Ectodermal cell (in vitro differentiated cells): ENCODE results near the gene ZNF839.

ENCODE experiments used
- H3K27ac ChIP-seq: 2 replicates; pipeline ENCODE4 v1.7.0; 2013; ENCODE audit warnings: mild to moderate bottlenecking, low read depth, low read length; ENCODE audit not compliant: insufficient read depth, poor library complexity, severe bottlenecking
- H3K27me3 ChIP-seq: 2 replicates; pipeline ENCODE4 v1.7.0; 2013; ENCODE audit warnings: mild to moderate bottlenecking, low read length; ENCODE audit not compliant: insufficient read depth, control insufficient read depth, poor library complexity, severe bottlenecking
- H3K36me3 ChIP-seq: one replicate; pipeline ENCODE4 v1.7.0; 2013; ENCODE audit warnings: low read length; ENCODE audit not compliant: control insufficient read depth, insufficient read depth
- H3K4me1 ChIP-seq: one replicate; pipeline ENCODE4 v1.7.0; 2013; ENCODE audit warnings: low read length; ENCODE audit not compliant: control insufficient read depth, insufficient read depth
- H3K4me3 ChIP-seq: 2 replicates; pipeline ENCODE4 v1.7.0; 2013; ENCODE audit warnings: low read depth, low read length, control low read depth; ENCODE audit not compliant: insufficient read depth
- H3K9me3 ChIP-seq: 2 replicates; pipeline ENCODE4 v1.7.0; 2013; ENCODE audit warnings: mild to moderate bottlenecking, low read length, moderate library complexity; ENCODE audit not compliant: control insufficient read depth
- WGBS, 2 experiments: methylation state at CpG; one replicate each; pipeline ENCODE4 v1.1.7; 2013; ENCODE audit warnings: missing lambda C conversion rate in 2 of 2; 5-methylcytosine and 5-hydroxymethylcytosine counted together

The ZNF839 gene

GRCh38 chr14:102373110-102373509 is 53.6 kb downstream of the ZNF839 start:
- H3K4me1 ChIP-seq: no peaks in the 10 kb centered on the region
- H3K9me3 ChIP-seq: no peaks in the 10 kb centered on the region
- H3K27me3 ChIP-seq: no peaks in the 10 kb centered on the region
- no peak overlapping the region for H3K27ac ChIP-seq
- H3K36me3 ChIP-seq: no peaks in the 10 kb centered on the region
- H3K4me3 ChIP-seq: no peak overlapping the region
- WGBS, 2 experiments: 83% methylated on average over 3 of the region's 3 CpGs; no CpG with 5 or more reads in 1 of the 2 experiments

DNA sequence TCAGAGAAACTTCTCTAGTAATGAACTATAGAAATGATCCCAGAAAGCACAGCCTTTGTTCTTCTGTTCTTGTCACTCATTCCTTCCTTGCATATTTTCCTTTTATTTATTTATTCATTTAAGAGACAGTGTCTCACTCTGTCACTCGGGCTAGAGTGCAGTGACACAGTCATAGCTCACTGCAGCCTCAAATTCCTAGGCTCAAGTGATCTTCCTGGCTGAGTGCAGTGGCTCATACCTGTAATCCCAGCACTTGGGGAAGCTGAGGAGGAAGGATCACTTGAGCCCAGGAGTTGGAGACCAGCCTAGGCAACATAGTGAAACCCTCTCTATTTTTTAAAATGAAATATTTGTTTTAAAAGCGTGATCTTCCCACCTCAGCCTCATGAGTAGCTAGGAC is 54.7 kb downstream of the ZNF839 start:
- H3K9me3 ChIP-seq: no peaks in the 10 kb centered on the region
- no peaks in the 10 kb centered on the region for H3K4me1 ChIP-seq
- H3K27me3 ChIP-seq: no peaks in the 10 kb centered on the region
- WGBS, 2 experiments: 88 to 95% methylated on average over 2 of the region's 2 CpGs
- H3K36me3 ChIP-seq: no peaks in the 10 kb centered on the region
- H3K27ac ChIP-seq: no peak overlapping the region
- H3K4me3 ChIP-seq: no peak overlapping the region

DNA sequence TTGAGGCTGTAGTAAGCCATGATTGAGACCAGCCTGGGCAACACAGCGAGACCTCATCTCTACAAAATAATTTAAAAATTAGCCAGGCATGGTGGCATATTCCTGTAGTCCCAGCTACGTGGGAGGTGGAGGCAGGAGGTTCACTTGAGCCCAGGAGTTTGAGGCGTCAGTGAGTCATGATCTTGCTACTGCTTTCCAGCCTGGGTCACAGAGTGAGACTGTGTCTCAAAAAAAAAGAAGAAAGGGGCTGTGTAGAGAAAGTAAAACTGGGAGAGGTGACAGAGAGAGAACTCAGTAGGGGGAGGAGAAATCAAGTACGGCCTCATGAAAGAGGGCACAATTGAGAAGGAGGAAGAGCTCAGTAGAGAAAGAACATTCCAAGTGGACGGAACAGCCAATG is 55.6 kb downstream of the ZNF839 start:
- Histone ChIP-seq H3K4me1 (no peaks in the 10 kb centered on the region), H3K4me3 (no peak overlapping the region), H3K9me3 (no peaks in the 10 kb centered on the region), H3K27ac (no peak overlapping the region), H3K36me3 (no peaks in the 10 kb centered on the region), H3K27me3 (no peaks in the 10 kb centered on the region)
- WGBS, 2 experiments: 91 to 94% methylated on average over 5 of the region's 5 CpGs

- Histone ChIP-seq H3K4me3 (no peak overlapping the region), H3K27me3 (no peaks in the 10 kb centered on the region), H3K27ac (no peak overlapping the region), H3K9me3 (no peaks in the 10 kb centered on the region), H3K4me1 (no peaks in the 10 kb centered on the region), H3K36me3 (no peaks in the 10 kb centered on the region)
Measured at GRCh38 chr14:102377696-102378095, 58.1 kb downstream of the ZNF839 start.

DNA sequence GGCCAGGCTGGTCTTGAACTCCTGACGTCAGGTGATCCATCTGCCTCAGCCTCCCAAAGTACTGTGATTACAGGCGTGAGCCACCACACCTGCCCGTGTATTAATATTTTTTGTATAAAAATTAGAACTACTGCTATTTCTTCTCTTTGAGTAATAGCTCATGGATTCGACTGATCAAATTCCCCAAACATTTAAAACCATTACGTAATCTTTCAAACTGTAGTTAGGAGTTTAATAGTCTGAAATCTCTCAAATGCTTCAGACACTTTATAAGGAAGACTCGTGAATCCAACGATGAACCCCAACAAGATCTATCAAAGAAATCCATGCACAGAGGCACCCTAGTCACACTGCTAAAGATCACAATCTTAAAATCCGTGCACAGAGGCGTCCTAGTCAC is 59.3 kb downstream of the ZNF839 start:
- no peaks in the 10 kb centered on the region for H3K4me1 ChIP-seq
- no peak overlapping the region for H3K4me3 ChIP-seq
- H3K9me3 ChIP-seq: no peaks in the 10 kb centered on the region
- H3K27me3 ChIP-seq: no peaks in the 10 kb centered on the region
- no peaks in the 10 kb centered on the region for H3K36me3 ChIP-seq
- 94 to 96% methylated on average over 6 to 9 of the region's 9 CpGs for WGBS, 2 experiments
- H3K27ac ChIP-seq: no peak overlapping the region

DNA sequence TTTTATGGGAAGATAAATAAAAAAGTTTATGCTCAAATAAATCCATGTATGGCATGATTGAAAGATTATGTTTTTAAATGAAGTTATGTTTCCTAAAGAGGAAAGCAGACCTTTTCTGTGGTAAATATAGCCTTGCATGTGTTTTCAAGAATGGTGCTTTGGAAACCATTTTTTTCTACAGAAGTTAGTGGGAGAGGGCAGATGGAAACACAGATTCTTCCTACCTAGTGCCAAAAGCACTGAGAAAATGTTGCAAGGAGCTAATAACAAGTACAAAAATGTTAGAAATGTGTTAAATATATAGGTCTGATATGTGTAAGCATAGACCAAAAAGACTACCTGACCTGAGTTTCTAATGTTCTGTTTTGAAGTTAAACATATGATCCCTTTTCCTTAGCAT is 67.5 kb downstream of the ZNF839 start:
- H3K4me1 ChIP-seq: no peaks in the 10 kb centered on the region
- no peaks in the 10 kb centered on the region for H3K36me3 ChIP-seq
- no peak overlapping the region for H3K4me3 ChIP-seq
- H3K27ac ChIP-seq: no peak overlapping the region
- H3K9me3 ChIP-seq: no peaks in the 10 kb centered on the region
- no peaks in the 10 kb centered on the region for H3K27me3 ChIP-seq

- no peak overlapping the region for H3K4me3 ChIP-seq
- H3K4me1 ChIP-seq: no peaks in the 10 kb centered on the region
- WGBS, 2 experiments: 89 to 100% methylated on average over 2 of the region's 2 CpGs
- H3K27me3 ChIP-seq: no peaks in the 10 kb centered on the region
- no peaks in the 10 kb centered on the region for H3K9me3 ChIP-seq
- H3K36me3 ChIP-seq: no peaks in the 10 kb centered on the region
- no peak overlapping the region for H3K27ac ChIP-seq
Measured at GRCh38 chr14:102389246-102389645, 69.7 kb downstream of the ZNF839 start.

- Histone ChIP-seq H3K27ac (no peak overlapping the region), H3K4me3 (no peak overlapping the region), H3K9me3 (no peaks in the 10 kb centered on the region), H3K36me3 (no peaks in the 10 kb centered on the region), H3K27me3 (no peaks in the 10 kb centered on the region), H3K4me1 (no peaks in the 10 kb centered on the region)
- 91% methylated on average over 1 of the region's 2 CpGs for WGBS, 2 experiments
Measured at GRCh38 chr14:102390064-102390855, 70.7 kb downstream of the ZNF839 start.
